K562 (cell line): ENCODE data around the gene HDC. TPM values are rescaled to one million over a fixed set of nuclear protein-coding genes. Genes with fewer than 3 reads are reported as not detected.

Source experiments
- ATAC-seq: fragments of 200-7000 bp; cut with Tn5 transposase; 3 replicates; pipeline ENCODE4 v1.9.1; 2020; ENCODE audit warnings: moderate library complexity
- BruUV-seq: library from RNA; stranded (reverse); fragments of 400-500 nt; replicated peaks from 2 replicates; lab custom pipeline; 2021; lab: Mats Ljungman, UMichigan
- CTCF ChIA-PET: fragments of 300-600 bp; formaldehyde crosslinking; extraction: SDS; loops from one replicate; lab custom pipeline; 2021; ENCODE audit warnings: low intra/inter-chr PET ratio; lab: Yijun Ruan, JAX
- POLR2A ChIA-PET: fragments of 300-600, 350-650 bp; sonication (Branson Sonifier 250); formaldehyde crosslinking; extraction: SDS; loops from one replicate; lab custom pipeline; 2021; ENCODE audit warnings: antibody characterized with exemption, inconsistent platforms; lab: Yijun Ruan, JAX
- DNase-seq, 4 experiments: peaks; one replicate each; pipeline versions ENCODE4 v3.0.0 to v3.0.0-alpha.2; 2011 to 2018; ENCODE audit warnings: low spot score in 3 of 4, mixed read lengths in 3 of 4; ENCODE audit errors: extremely low read depth in 1 of 4
- FAIRE-seq: peaks from 2 replicates; lab custom pipeline; 2011; peaks lifted over from hg19 to GRCh38; lab: Jason Lieb, UNC
- H2AFZ ChIP-seq: 2 replicates; pipeline ENCODE4 v1.6.0; 2011; ENCODE audit warnings: low read depth, low read length, control low read depth, inconsistent platforms
- H3K27ac ChIP-seq: fragments of 200-600 bp; 3 replicates; pipeline ENCODE4 v1.8.0; 2011; ENCODE audit warnings: low read depth, mild to moderate bottlenecking, control low read depth, inconsistent platforms, low read length, moderate library complexity, mixed read lengths; ENCODE audit errors: extremely low read depth
- H3K27me3 ChIP-seq, 2 experiments: fragments of 300-600 bp in 1 of 2; 2 replicates in 1 of 2; 3 replicates in 1 of 2; pipeline versions ENCODE4 v1.6.0 to v1.8.0; 2011; ENCODE audit warnings: inconsistent platforms in 2 of 2, low read length in 2 of 2, mild to moderate bottlenecking in 1 of 2, mixed read lengths in 1 of 2, moderate library complexity in 1 of 2; ENCODE audit not compliant: control insufficient read depth in 2 of 2, insufficient read depth in 2 of 2
- H3K36me3 ChIP-seq: fragments of 300-600 bp; 3 replicates; pipeline ENCODE4 v1.8.0; 2011; ENCODE audit warnings: mild to moderate bottlenecking, low read length, inconsistent platforms; ENCODE audit not compliant: control insufficient read depth, insufficient read depth
- H3K4me1 ChIP-seq, 2 experiments: fragments of 200-600 bp in 1 of 2; replicated peaks in 1 of 2; 2 replicates in 1 of 2; 3 replicates in 1 of 2; pipeline versions ENCODE4 v1.5.1 to v1.8.0; 2011; ENCODE audit warnings: inconsistent platforms in 2 of 2, low read length in 2 of 2, mild to moderate bottlenecking in 1 of 2, mixed read lengths in 1 of 2, moderate library complexity in 1 of 2; ENCODE audit not compliant: control insufficient read depth in 2 of 2, insufficient read depth in 2 of 2
- H3K4me2 ChIP-seq: 2 replicates; pipeline ENCODE4 v1.6.1; 2011; ENCODE audit warnings: low read length, control low read depth, inconsistent platforms, mixed read lengths; ENCODE audit not compliant: insufficient read depth
- H3K4me3 ChIP-seq: fragments of 200-600 bp; sonication (generic), shearing (Covaris generic); 2 replicates; pipeline ENCODE4 v1.5.1; 2016; ENCODE audit warnings: control low read depth, inconsistent platforms
- H3K79me2 ChIP-seq: fragments of 200-600 bp; 3 replicates; pipeline ENCODE4 v1.8.0; 2011; ENCODE audit warnings: low read length, inconsistent platforms; ENCODE audit not compliant: control insufficient read depth, insufficient read depth
- H3K9ac ChIP-seq, 2 experiments: 2 replicates each; pipeline versions ENCODE4 v1.6.0 to v1.6.1; 2011; ENCODE audit warnings: low read depth in 2 of 2, low read length in 2 of 2, control low read depth in 1 of 2, inconsistent platforms in 1 of 2, mild to moderate bottlenecking in 1 of 2, mixed read lengths in 1 of 2; ENCODE audit not compliant: insufficient read depth in 1 of 2
- H3K9me1 ChIP-seq: one replicate; pipeline ENCODE4 v1.6.0; 2011; ENCODE audit warnings: inconsistent platforms, mild to moderate bottlenecking, low read length, moderate library complexity; ENCODE audit not compliant: control insufficient read depth, insufficient read depth
- H3K9me3 ChIP-seq: replicated peaks from 2 replicates; pipeline ENCODE4 v1.5.1; 2011; ENCODE audit warnings: low read depth, low read length, inconsistent platforms; ENCODE audit not compliant: control insufficient read depth, insufficient read depth
- H4K20me1 ChIP-seq: replicated peaks from 2 replicates; pipeline ENCODE4 v1.6.1; 2011; ENCODE audit warnings: low read length, inconsistent platforms, mixed read lengths; ENCODE audit not compliant: control insufficient read depth, insufficient read depth
- ARID1B ChIP-seq: fragments of 450-650 bp; IDR thresholded peaks from 2 replicates; pipeline ENCODE4 v1.6.1; 2016; ENCODE audit warnings: antibody characterized with exemption, mild to moderate bottlenecking, inconsistent platforms
- CBX5 ChIP-seq: IDR thresholded peaks from 2 replicates; pipeline ENCODE4 v1.6.1; 2014; ENCODE audit warnings: low read depth, borderline replicate concordance
- FOXA3 ChIP-seq, 2 experiments: fragments of 450-650 bp in 1 of 2; sonication (generic) in 1 of 2; formaldehyde crosslinking; IDR thresholded peaks in 1 of 2; conservative IDR thresholded peaks in 1 of 2; 2 replicates each; pipeline versions ENCODE4 v1.4.0 to v1.8.0; 2020 to 2022; ENCODE audit warnings: mild to moderate bottlenecking in 2 of 2, missing genetic modification reagents in 1 of 2
- MYBL2 ChIP-seq, 2 experiments: fragments of 450-650 bp in 1 of 2; sonication (generic) in 1 of 2; formaldehyde crosslinking in 1 of 2; IDR thresholded peaks; 2 replicates each; pipeline versions ENCODE4 v1.6.1 to v1.8.1; 2017 to 2022; ENCODE audit warnings: borderline replicate concordance in 1 of 2, inconsistent platforms in 1 of 2, low read depth in 1 of 2, mild to moderate bottlenecking in 1 of 2, missing genetic modification reagents in 1 of 2, moderate library complexity in 1 of 2
- PRPF4 ChIP-seq: fragments of 200-400 bp; formaldehyde crosslinking; IDR thresholded peaks from one replicate; pipeline ENCODE4 v1.6.1; 2017; ENCODE audit warnings: low read length, low read depth, mild to moderate bottlenecking; ENCODE audit not compliant: insufficient read depth, poor library complexity, severe bottlenecking
- RB1 ChIP-seq: fragments of 450-650 bp; IDR thresholded peaks from 2 replicates; pipeline ENCODE4 v1.6.1; 2017; ENCODE audit warnings: low read depth, mild to moderate bottlenecking
- ZKSCAN1 ChIP-seq: fragments of 150-350 bp; IDR thresholded peaks from 2 replicates; pipeline ENCODE4 v1.6.1; 2016; ENCODE audit warnings: low read depth, low read length
- ZNF445 ChIP-seq: fragments of 250-450 bp; sonication (Bioruptor Pico); IDR thresholded peaks from 2 replicates; pipeline ENCODE4 v1.4.0; 2020; ENCODE audit warnings: low read depth, mild to moderate bottlenecking, moderate library complexity
- whole genome bisulfite sequencing: fragments of 100-300 bp; shearing (Covaris generic); methylation state at CpG from one replicate; pipeline ENCODE4 v1.1.6; 2016; ENCODE audit warnings: low coverage, mixed read lengths; ENCODE audit not compliant: insufficient coverage; ENCODE audit errors: missing lambda C conversion rate; 5-methylcytosine and 5-hydroxymethylcytosine counted together
- in situ Hi-C: fragments of 300-500 bp; cut with MboI; formaldehyde crosslinking; loops from 4 replicates; pipeline ENCODE4 v1.15.0; 2018; ENCODE audit warnings: inconsistent platforms, mixed read lengths
- intact Hi-C: fragments of 100-400 bp; cut with micrococcal nuclease; formaldehyde crosslinking; loops from 2 replicates; pipeline ENCODE4 v1.14.2; 2022
- polyA plus RNA-seq, 8 experiments: library from polyadenylated mRNA; depleted of rRNA in 4 of 8; stranded (reverse) in 5 of 8; unstranded in 3 of 8; fragments of >200 nt; fragmentation: Nextera tagmentation in 2 of 8; fragmentation: Illumina TruSeq in 1 of 8; extraction: Ambion mirVana in 2 of 8; extraction: Trizol in 1 of 8; gene quantifications; 2 replicates each; pipeline versions ENCODE4 v1.2.1 to v1.2.3, GENCODE V29; 2011 to 2014; ENCODE audit warnings: inconsistent platforms in 1 of 8, missing spikeins in 1 of 8
- total RNA-seq, 7 experiments: library from RNA; depleted of rRNA in 6 of 7; stranded (reverse); fragments of >200 nt in 6 of 7; fragmentation: Illumina TruSeq in 2 of 7; extraction: Trizol in 2 of 7; gene quantifications; 2 replicates each; pipeline versions ENCODE4 v1.2.1 to v1.2.3, GENCODE V29; 2011 to 2021; ENCODE audit warnings: low replicate concordance in 1 of 7
- TF ChIP-seq, protein P1 (sequence below): fragments of 450-650 bp; IDR thresholded peaks from 2 replicates; pipeline ENCODE4 v1.6.1; 2016; ENCODE audit warnings: mild to moderate bottlenecking, moderate library complexity
- TF ChIP-seq, protein P2 (sequence below): IDR thresholded peaks from 2 replicates; pipeline ENCODE4 v1.6.1; 2014; ENCODE audit warnings: antibody characterized with exemption

The HDC gene
- total and polyA plus RNA-seq, 9 of the 15 experiments (the other 6 are each of a cell fraction or from before 2014, with no cell fraction given), result 0.26 to 5.3 (median 0.99) TPM

DNA sequence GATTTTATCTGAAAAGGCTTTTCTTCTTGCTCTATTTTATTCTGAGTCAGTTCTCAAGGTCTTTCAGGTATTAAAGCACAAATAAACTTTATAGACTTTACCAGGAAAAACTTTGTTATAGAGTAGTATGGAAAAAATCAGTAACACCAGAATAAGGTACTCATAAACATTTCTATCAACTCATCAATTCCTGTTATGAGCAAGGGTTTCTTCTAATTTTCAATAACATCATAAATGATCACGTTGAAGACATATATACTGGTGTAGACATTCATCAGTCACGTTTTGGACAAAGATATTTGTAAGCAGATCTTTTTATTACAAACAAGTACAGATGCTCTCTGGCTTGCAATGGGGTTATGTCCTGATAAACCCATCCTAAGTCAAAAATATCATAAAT is 9.6 kb upstream of the HDC start:
- in situ Hi-C loops, result no loop called here
- H3K4me3 ChIP-seq, result no peak overlapping the region
- ATAC-seq, result no peak
- H3K9me3 ChIP-seq, result no peaks in the 10 kb centered on the region
- peaks cover 2% of the 10 kb centered on the region; the same call in 1 of the 3 replicates for H3K36me3 ChIP-seq
- no peak overlapping the region for H3K9ac ChIP-seq
- no peak overlapping the region for H3K27ac ChIP-seq
- DNase-seq, result no peak
- BruUV-seq, result no TSS peak
- no peaks in the 10 kb centered on the region for H3K79me2 ChIP-seq
- no peaks in the 10 kb centered on the region for H4K20me1 ChIP-seq
- POLR2A ChIA-PET, result no interaction called here
- no peak for FAIRE-seq
- no peaks in the 10 kb centered on the region for H3K27me3 ChIP-seq
- no peak overlapping the region for H3K4me2 ChIP-seq
- TF ChIP-seq, protein P1, sequence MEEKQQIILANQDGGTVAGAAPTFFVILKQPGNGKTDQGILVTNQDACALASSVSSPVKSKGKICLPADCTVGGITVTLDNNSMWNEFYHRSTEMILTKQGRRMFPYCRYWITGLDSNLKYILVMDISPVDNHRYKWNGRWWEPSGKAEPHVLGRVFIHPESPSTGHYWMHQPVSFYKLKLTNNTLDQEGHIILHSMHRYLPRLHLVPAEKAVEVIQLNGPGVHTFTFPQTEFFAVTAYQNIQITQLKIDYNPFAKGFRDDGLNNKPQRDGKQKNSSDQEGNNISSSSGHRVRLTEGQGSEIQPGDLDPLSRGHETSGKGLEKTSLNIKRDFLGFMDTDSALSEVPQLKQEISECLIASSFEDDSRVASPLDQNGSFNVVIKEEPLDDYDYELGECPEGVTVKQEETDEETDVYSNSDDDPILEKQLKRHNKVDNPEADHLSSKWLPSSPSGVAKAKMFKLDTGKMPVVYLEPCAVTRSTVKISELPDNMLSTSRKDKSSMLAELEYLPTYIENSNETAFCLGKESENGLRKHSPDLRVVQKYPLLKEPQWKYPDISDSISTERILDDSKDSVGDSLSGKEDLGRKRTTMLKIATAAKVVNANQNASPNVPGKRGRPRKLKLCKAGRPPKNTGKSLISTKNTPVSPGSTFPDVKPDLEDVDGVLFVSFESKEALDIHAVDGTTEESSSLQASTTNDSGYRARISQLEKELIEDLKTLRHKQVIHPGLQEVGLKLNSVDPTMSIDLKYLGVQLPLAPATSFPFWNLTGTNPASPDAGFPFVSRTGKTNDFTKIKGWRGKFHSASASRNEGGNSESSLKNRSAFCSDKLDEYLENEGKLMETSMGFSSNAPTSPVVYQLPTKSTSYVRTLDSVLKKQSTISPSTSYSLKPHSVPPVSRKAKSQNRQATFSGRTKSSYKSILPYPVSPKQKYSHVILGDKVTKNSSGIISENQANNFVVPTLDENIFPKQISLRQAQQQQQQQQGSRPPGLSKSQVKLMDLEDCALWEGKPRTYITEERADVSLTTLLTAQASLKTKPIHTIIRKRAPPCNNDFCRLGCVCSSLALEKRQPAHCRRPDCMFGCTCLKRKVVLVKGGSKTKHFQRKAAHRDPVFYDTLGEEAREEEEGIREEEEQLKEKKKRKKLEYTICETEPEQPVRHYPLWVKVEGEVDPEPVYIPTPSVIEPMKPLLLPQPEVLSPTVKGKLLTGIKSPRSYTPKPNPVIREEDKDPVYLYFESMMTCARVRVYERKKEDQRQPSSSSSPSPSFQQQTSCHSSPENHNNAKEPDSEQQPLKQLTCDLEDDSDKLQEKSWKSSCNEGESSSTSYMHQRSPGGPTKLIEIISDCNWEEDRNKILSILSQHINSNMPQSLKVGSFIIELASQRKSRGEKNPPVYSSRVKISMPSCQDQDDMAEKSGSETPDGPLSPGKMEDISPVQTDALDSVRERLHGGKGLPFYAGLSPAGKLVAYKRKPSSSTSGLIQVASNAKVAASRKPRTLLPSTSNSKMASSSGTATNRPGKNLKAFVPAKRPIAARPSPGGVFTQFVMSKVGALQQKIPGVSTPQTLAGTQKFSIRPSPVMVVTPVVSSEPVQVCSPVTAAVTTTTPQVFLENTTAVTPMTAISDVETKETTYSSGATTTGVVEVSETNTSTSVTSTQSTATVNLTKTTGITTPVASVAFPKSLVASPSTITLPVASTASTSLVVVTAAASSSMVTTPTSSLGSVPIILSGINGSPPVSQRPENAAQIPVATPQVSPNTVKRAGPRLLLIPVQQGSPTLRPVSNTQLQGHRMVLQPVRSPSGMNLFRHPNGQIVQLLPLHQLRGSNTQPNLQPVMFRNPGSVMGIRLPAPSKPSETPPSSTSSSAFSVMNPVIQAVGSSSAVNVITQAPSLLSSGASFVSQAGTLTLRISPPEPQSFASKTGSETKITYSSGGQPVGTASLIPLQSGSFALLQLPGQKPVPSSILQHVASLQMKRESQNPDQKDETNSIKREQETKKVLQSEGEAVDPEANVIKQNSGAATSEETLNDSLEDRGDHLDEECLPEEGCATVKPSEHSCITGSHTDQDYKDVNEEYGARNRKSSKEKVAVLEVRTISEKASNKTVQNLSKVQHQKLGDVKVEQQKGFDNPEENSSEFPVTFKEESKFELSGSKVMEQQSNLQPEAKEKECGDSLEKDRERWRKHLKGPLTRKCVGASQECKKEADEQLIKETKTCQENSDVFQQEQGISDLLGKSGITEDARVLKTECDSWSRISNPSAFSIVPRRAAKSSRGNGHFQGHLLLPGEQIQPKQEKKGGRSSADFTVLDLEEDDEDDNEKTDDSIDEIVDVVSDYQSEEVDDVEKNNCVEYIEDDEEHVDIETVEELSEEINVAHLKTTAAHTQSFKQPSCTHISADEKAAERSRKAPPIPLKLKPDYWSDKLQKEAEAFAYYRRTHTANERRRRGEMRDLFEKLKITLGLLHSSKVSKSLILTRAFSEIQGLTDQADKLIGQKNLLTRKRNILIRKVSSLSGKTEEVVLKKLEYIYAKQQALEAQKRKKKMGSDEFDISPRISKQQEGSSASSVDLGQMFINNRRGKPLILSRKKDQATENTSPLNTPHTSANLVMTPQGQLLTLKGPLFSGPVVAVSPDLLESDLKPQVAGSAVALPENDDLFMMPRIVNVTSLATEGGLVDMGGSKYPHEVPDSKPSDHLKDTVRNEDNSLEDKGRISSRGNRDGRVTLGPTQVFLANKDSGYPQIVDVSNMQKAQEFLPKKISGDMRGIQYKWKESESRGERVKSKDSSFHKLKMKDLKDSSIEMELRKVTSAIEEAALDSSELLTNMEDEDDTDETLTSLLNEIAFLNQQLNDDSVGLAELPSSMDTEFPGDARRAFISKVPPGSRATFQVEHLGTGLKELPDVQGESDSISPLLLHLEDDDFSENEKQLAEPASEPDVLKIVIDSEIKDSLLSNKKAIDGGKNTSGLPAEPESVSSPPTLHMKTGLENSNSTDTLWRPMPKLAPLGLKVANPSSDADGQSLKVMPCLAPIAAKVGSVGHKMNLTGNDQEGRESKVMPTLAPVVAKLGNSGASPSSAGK, result no peak
- TF ChIP-seq ZKSCAN1 (no peak), PRPF4 (no peak), CBX5 (no peak), ZNF445 (no peak), FOXA3 (CRISPR knock-in tag; conservative IDR thresholded peaks at IDR 0.05 in 1 of 2, IDR thresholded peaks at IDR 0.05 in 1 of 2) (no peak), MYBL2 (IDR thresholded peaks at IDR 0.05; ENCODE audit: low read depth) (no peak), MYBL2 (CRISPR knock-in tag; IDR thresholded peaks at IDR 0.05; ENCODE audit: borderline replicate concordance) (no peak), ARID1B (no peak), RB1 (no peak)
- TF ChIP-seq, protein P2, sequence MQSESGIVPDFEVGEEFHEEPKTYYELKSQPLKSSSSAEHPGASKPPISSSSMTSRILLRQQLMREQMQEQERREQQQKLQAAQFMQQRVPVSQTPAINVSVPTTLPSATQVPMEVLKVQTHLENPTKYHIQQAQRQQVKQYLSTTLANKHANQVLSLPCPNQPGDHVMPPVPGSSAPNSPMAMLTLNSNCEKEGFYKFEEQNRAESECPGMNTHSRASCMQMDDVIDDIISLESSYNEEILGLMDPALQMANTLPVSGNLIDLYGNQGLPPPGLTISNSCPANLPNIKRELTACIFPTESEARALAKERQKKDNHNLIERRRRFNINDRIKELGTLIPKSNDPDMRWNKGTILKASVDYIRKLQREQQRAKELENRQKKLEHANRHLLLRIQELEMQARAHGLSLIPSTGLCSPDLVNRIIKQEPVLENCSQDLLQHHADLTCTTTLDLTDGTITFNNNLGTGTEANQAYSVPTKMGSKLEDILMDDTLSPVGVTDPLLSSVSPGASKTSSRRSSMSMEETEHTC, result no peak
- TF ChIP-seq, all 486 proteins: peak for 0
- Histone ChIP-seq H2AFZ (no peak overlapping the region), H3K4me1 (no peaks in the 10 kb centered on the region), H3K9me1 (no peaks in the 10 kb centered on the region)
- intact Hi-C loops, result no loop called here
- CTCF ChIA-PET, result no interaction called here
- WGBS, result 2% methylated on average over 2 of the region's 2 CpGs
